Fibroblast of lung (primary cell): ENCODE data around the gene TMEM187. TPM values are rescaled to one million over a fixed set of nuclear protein-coding genes. Genes with fewer than 3 reads are reported as not detected.

Source experiments
- DNase-seq, 2 donors: peaks; one replicate each; pipeline versions ENCODE4 v3.0.0 to v3.0.0-alpha.2; 2010; ENCODE audit warnings: low read depth in 2 of 2
- H2AFZ ChIP-seq: 2 replicates; pipeline ENCODE4 v1.5.1; 2012; ENCODE audit warnings: low read length, control low read depth, inconsistent platforms
- H3K27ac ChIP-seq: 2 replicates; pipeline ENCODE4 v1.5.1; 2011; ENCODE audit warnings: low read length, control low read depth; ENCODE audit not compliant: insufficient read depth
- H3K27me3 ChIP-seq: 2 replicates; pipeline ENCODE4 v1.5.1; 2011; ENCODE audit warnings: mild to moderate bottlenecking, low read length; ENCODE audit not compliant: control insufficient read depth, insufficient read depth
- H3K36me3 ChIP-seq: 2 replicates; pipeline ENCODE4 v1.5.1; 2011; ENCODE audit warnings: low read length; ENCODE audit not compliant: control insufficient read depth, insufficient read depth
- H3K4me1 ChIP-seq: 2 replicates; pipeline ENCODE4 v1.5.1; 2011; ENCODE audit warnings: low read length; ENCODE audit not compliant: control insufficient read depth, insufficient read depth; ENCODE audit errors: extremely low read depth
- H3K4me2 ChIP-seq: 2 replicates; pipeline ENCODE4 v1.5.1; 2011; ENCODE audit warnings: low read length, control low read depth; ENCODE audit not compliant: insufficient read depth; ENCODE audit errors: extremely low read depth
- H3K4me3 ChIP-seq, 4 experiments: fragments of 200-600 bp in 1 of 4; sonication (generic) in 1 of 4; replicated peaks in 1 of 4; 2 replicates each; pipeline ENCODE4 v1.5.1; 2011 to 2016; ENCODE audit warnings: low read length in 4 of 4, low read depth in 3 of 4, mild to moderate bottlenecking in 3 of 4, control low read depth in 2 of 4, inconsistent platforms in 1 of 4, mixed read lengths in 1 of 4; ENCODE audit not compliant: insufficient read depth in 1 of 4; ENCODE audit errors: control extremely low read depth in 1 of 4
- H3K79me2 ChIP-seq: 2 replicates; pipeline ENCODE4 v1.5.1; 2012; ENCODE audit warnings: mild to moderate bottlenecking, low read length, inconsistent platforms; ENCODE audit not compliant: control insufficient read depth, insufficient read depth
- H3K9ac ChIP-seq: 2 replicates; pipeline ENCODE4 v1.5.1; 2011; ENCODE audit warnings: mild to moderate bottlenecking, low read length, control low read depth; ENCODE audit not compliant: insufficient read depth
- H3K9me3 ChIP-seq: 2 replicates; pipeline ENCODE4 v1.5.1; 2012; ENCODE audit warnings: low read depth, low read length; ENCODE audit not compliant: control insufficient read depth, insufficient read depth
- H4K20me1 ChIP-seq: 2 replicates; pipeline ENCODE4 v1.5.1; 2011; ENCODE audit warnings: low read length; ENCODE audit not compliant: control insufficient read depth, insufficient read depth; ENCODE audit errors: extremely low read depth
- CTCF ChIP-seq, 2 donors: IDR thresholded peaks in 1 of 2; conservative IDR thresholded peaks in 1 of 2; 1 replicate in 1 of 2; 2 replicates in 1 of 2; pipeline ENCODE4 v1.5.1; 2011 to 2012; ENCODE audit warnings: low read length in 2 of 2, control low read depth in 1 of 2, inconsistent platforms in 1 of 2, low read depth in 1 of 2, mild to moderate bottlenecking in 1 of 2
- EZH2 ChIP-seq: IDR thresholded peaks from 2 replicates; pipeline ENCODE4 v1.5.1; 2012; ENCODE audit warnings: low read length, control low read depth, mild to moderate bottlenecking; ENCODE audit errors: missing control alignments
- polyA plus RNA-seq, 2 donors: library from polyadenylated mRNA; depleted of rRNA in 1 of 2; stranded (reverse) in 1 of 2; unstranded in 1 of 2; fragments of >200 nt; gene quantifications; 2 replicates each; pipeline ENCODE4 v1.2.1, GENCODE V29; 2011 to 2012; ENCODE audit warnings: missing spikeins in 1 of 2
- total RNA-seq: library from RNA; depleted of rRNA; stranded (reverse); fragments of >200 nt; gene quantifications from 2 replicates; pipeline ENCODE4 v1.2.1, GENCODE V29; 2014

Gene TMEM187
- total and polyA plus RNA-seq, 2 donors (not counting 1 experiment from before 2014, with no cell fraction given) = 4.6 to 8.3 TPM

- H3K27ac ChIP-seq = no peak overlapping the region
- H3K4me2 ChIP-seq = peak overlapping the region; percentile 44
- no peak for DNase-seq
- no peaks in the 10 kb centered on the region for H3K36me3 ChIP-seq
- no peaks in the 10 kb centered on the region for H4K20me1 ChIP-seq
- no peaks in the 10 kb centered on the region for H3K79me2 ChIP-seq
- TF ChIP-seq EZH2 (no peak), CTCF (conservative IDR thresholded peaks at IDR 0.05 in 1 of 2, IDR thresholded peaks at IDR 0.05 in 1 of 2; ENCODE audit: low read depth in 1 of 2, low read length in 2 of 2) (no peak)
- H3K9me3 ChIP-seq = no peaks in the 10 kb centered on the region
- no peak overlapping the region for H2AFZ ChIP-seq
- peaks cover 5% of the 10 kb centered on the region for H3K4me1 ChIP-seq
- H3K9ac ChIP-seq = no peak overlapping the region
- no peaks in the 10 kb centered on the region for H3K27me3 ChIP-seq
- H3K4me3 ChIP-seq = no peak overlapping the region
Observed at GRCh38 chrX:153999359-154000037, 26.9 kb downstream of the TMEM187 start.

- Histone ChIP-seq H4K20me1 (no peaks in the 10 kb centered on the region), H3K4me3 (no peak overlapping the region), H3K79me2 (no peaks in the 10 kb centered on the region), H3K9ac (no peak overlapping the region), H2AFZ (no peak overlapping the region), H3K36me3 (no peaks in the 10 kb centered on the region), H3K4me2 (peak overlapping the region; percentile 44), H3K4me1 (peaks cover 5% of the 10 kb centered on the region), H3K27me3 (no peaks in the 10 kb centered on the region), H3K27ac (no peak overlapping the region), H3K9me3 (no peaks in the 10 kb centered on the region)
- no peak for DNase-seq
- TF ChIP-seq CTCF (conservative IDR thresholded peaks at IDR 0.05 in 1 of 2, IDR thresholded peaks at IDR 0.05 in 1 of 2; ENCODE audit: low read depth in 1 of 2, low read length in 2 of 2) = no peak
- no peak for TF ChIP-seq EZH2
Observed at GRCh38 chrX:154000051-154000450, 27.5 kb downstream of the TMEM187 start.

DNA sequence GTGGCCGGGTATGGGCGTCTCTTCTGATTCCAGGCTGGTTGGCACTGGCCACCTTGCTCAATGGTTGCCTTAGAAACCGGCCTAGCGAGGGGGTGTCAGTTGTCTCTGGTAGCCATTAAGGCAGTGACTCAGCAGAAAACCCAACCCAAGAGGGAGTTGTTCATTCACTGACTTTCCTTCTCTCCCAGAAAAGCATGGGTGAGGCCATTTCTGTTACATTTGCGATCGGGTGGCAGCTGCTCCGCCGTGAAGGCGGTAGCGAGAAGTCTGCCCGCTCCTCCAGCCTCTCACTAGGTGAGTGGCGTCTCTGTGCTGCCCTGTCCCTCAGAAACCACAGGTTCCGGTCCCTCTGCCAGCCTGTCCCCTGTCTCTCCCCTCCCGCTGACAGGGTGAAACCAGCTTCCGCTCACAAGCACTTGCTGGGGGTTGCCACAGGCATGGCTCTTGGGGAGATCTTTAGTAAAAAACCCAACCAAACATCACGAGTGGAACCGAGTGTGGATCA, 29.7 kb downstream of the TMEM187 start:
- H3K9ac ChIP-seq = no peak overlapping the region

More for the DNA sequence above, 29.7 kb downstream of the TMEM187 start:
- H3K79me2 ChIP-seq = no peaks in the 10 kb centered on the region
- no peak overlapping the region for H3K4me2 ChIP-seq
- peaks cover 5% of the 10 kb centered on the region for H3K4me1 ChIP-seq
- H2AFZ ChIP-seq = no peak overlapping the region
- H4K20me1 ChIP-seq = no peaks in the 10 kb centered on the region
- no peaks in the 10 kb centered on the region for H3K27me3 ChIP-seq
- H3K27ac ChIP-seq = peak overlapping the region; percentile 51
- TF ChIP-seq CTCF (conservative IDR thresholded peaks at IDR 0.05 in 1 of 2, IDR thresholded peaks at IDR 0.05 in 1 of 2; ENCODE audit: low read depth in 1 of 2, low read length in 2 of 2) (no peak), EZH2 (no peak)
- H3K9me3 ChIP-seq = no peaks in the 10 kb centered on the region
- no peak overlapping the region for H3K4me3 ChIP-seq
- H3K36me3 ChIP-seq = no peaks in the 10 kb centered on the region
- peak; percentile 48 to 80 for DNase-seq
